Activated naive CD8-positive, alpha-beta T cell treated with anti-CD3 and anti-CD28 coated beads, Interleukin-2, amount 50 U/mL, for 24 hours (primary cell): ENCODE measurements around the gene SLC35B1.
"Not testable (repeated sequence)": the region's sequence is repeated elsewhere in the genome, so short reads cannot be mapped to it uniquely, and the experiment has no call there.

Experiments
- ATAC-seq: fragments of 150-1000 bp; cut with Tn5 transposase; one replicate; pipeline ENCODE4 v1.10.0; 2021
- DNase-seq: peaks from one replicate; pipeline ENCODE4 v3.0.0; 2021
- H3K27ac Mint-ChIP-seq: one replicate; pipeline ENCODE4 v1.8.0; 2021; ENCODE audit warnings: mild to moderate bottlenecking, mixed read lengths
- H3K27me3 Mint-ChIP-seq: one replicate; pipeline ENCODE4 v1.8.0; 2021; ENCODE audit warnings: mixed read lengths
- H3K36me3 Mint-ChIP-seq: one replicate; pipeline ENCODE4 v1.8.0; 2021; ENCODE audit warnings: low read depth, mixed read lengths
- H3K4me1 Mint-ChIP-seq: one replicate; pipeline ENCODE4 v1.8.0; 2021; ENCODE audit warnings: mixed read lengths
- H3K4me3 Mint-ChIP-seq: one replicate; pipeline ENCODE4 v1.8.0; 2021; ENCODE audit warnings: mild to moderate bottlenecking, moderate library complexity, mixed read lengths
- H3K9me3 Mint-ChIP-seq: one replicate; pipeline ENCODE4 v1.8.0; 2021; ENCODE audit warnings: mixed read lengths

Gene SLC35B1

DNA sequence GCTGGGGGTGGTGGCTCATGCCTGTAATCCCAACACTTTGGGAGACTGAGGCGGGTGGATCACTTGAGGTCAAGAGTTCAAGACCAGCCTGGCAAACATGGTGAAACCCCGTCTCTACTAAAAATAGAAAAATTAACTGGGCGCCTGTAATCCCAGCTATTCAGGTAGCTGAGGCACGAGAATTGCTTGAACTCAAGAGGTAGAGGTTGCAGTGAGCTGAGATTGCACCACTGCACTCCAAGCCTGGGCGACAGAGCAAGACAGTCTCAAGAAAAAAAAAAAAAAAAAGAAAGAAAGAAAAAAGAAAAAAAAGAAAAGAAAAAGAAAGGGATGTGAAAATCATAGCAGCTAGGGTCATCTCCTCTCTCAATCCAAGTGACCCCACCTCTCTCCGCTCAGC lies 16.8 kb upstream of the SLC35B1 start:
- DNase-seq, H3K4me3 Mint-ChIP-seq, H3K27me3 Mint-ChIP-seq, H3K9me3 Mint-ChIP-seq, ATAC-seq: not testable (repeated sequence)
- peaks cover 24% of the 10 kb centered on the region for H3K36me3 Mint-ChIP-seq
- H3K27ac Mint-ChIP-seq: peak overlapping the region; percentile 25
- H3K4me1 Mint-ChIP-seq: peaks cover 36% of the 10 kb centered on the region

DNA sequence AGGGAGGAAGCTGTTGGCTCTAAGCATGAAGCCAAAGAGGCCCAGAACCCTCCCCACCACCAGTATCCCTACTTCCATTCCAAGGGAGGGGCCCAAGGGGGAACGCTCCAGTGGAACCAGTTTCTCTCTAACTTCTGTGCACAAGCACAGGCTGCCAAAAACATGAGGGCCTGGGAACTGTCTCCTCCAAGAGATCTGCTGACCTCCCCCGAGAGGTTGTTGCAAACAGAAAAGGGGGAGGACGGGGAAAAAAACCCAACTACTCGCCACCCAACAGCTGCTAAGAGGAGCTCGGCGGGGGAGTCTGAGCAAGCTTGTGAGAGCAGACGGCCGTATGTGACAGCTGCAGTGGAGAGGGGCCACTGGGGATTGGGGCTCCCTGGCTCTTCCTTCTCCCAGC lies 15.7 kb upstream of the SLC35B1 start:
- DNase-seq (no peak), ATAC-seq (no peak)
- no peak overlapping the region for H3K4me3 Mint-ChIP-seq
- H3K4me1 Mint-ChIP-seq: peaks cover 25% of the 10 kb centered on the region
- H3K27me3 Mint-ChIP-seq: no peaks in the 10 kb centered on the region
- no peaks in the 10 kb centered on the region for H3K9me3 Mint-ChIP-seq
- peaks cover 27% of the 10 kb centered on the region for H3K36me3 Mint-ChIP-seq
- H3K27ac Mint-ChIP-seq: peak overlapping the region; percentile 27

DNA sequence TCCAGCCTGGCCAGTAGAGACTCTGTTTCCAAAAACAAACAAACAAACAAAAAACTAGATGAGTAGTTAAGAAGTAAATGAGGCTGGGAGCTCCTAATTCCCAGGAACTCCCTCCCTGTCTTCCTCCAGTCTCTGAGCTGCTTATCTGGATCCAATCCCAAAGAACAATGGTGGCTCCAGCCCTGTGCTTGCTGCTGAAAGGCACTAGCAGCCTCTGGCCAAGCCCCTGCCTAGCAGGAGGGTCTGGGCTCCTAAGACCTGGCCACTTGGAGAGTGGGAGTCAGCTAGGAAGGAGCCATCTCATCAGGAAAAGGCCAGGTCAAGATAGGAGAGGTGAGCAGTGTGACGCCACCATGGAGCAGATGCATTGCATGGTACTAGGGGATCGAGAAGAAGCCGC lies 14.3 kb upstream of the SLC35B1 start:
- Mint-ChIP-seq H3K4me3 (no peak overlapping the region), H3K27ac (no peak overlapping the region), H3K9me3 (no peaks in the 10 kb centered on the region), H3K4me1 (peaks cover 27% of the 10 kb centered on the region), H3K36me3 (peaks cover 34% of the 10 kb centered on the region), H3K27me3 (no peaks in the 10 kb centered on the region)
- ATAC-seq: no peak
- no peak for DNase-seq

DNA sequence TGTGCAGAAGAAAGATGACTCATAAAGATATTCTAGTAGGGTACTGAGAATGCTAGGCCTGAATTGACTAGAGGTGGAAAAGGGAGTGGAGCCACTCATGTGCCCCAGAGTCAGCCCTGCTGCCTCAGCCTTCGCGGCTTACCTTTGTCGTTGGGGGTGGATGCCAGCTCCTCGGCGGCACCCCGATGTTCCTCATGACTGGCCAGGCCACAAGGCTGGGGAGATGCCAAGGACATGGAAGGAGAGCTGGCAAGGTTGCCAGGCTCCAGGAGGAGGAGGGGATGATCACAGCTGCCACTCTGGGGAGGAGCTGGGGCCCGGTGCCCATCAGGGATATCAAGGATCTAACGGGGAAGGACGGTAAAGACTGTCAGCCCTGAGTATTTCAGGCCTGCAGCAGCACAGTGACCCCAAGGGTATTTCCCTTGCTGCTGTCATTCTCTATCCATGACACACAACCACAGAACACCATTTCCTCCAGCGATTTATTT lies 9.7 kb upstream of the SLC35B1 start:
- Mint-ChIP-seq H3K9me3 (no peaks in the 10 kb centered on the region), H3K36me3 (peaks cover 41% of the 10 kb centered on the region), H3K4me3 (peak overlapping the region; percentile 34), H3K4me1 (peaks cover 46% of the 10 kb centered on the region), H3K27me3 (no peaks in the 10 kb centered on the region), H3K27ac (peak overlapping the region; percentile 98)
- ATAC-seq: peak; percentile 72
- peak; percentile 36 for DNase-seq

DNA sequence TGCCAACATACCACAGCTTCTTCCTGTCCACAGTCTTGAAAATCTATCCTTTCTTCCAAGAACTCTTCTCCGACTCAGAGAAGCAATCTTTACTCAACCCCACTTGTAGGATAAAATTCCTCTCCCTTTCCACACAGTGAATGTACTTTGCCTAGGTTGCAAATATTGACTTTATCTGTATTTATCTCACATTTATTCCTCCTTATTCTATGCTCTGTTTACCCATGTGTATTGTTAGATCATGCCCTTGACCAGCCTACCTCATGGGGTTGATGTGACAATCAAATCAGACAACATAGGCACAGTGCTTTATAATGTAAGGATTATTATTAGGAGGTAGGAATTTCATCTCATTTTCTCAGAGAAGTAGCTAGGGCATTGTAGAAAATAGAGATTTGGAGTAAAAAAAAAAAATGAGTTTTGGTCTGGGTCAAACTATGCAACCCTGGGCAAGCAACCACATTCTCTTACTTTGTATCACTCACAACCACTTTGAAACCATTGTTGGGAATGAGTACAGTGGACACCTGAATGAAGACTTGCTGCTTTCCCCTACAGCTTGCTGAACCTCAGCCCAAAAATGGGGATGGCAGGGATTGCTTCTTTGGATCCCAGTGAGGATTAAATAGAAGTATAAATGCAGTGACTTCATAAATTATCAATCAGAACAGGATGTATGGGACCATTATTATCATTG lies 9.1 kb upstream of the SLC35B1 start:
- Mint-ChIP-seq H3K27me3 (no peaks in the 10 kb centered on the region), H3K4me3 (no peak overlapping the region)

DNA sequence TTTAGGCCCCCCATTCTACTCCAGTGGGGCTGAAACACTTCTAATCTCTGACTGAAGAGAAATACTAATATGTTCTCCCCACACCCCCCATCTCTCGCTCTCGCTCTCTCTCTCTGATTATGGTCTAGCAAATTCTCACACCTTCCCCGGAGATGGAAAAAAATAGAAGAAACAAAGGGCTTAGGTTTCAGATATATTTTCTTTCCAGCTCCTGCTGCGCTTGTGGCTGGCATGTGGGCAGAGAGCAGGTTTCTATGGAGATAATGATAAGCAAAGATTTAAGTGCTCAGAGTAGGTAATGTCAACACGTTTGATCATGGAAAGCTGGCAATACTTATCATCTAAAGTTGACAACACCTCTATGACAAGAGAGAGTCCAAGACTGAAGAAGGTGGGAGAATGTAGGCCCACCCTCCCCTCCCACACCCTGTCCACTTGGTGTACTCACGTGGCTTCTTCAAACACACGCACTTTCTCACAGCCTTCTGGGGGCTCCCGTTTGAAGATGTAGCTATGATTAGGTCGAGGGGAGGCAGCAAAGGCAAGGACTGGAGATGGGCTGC lies 8.0 kb upstream of the SLC35B1 start:
- Mint-ChIP-seq H3K4me3 (peak overlapping the region; percentile 68), H3K9me3 (no peaks in the 10 kb centered on the region), H3K27ac (peak overlapping the region; percentile 98), H3K36me3 (peaks cover 47% of the 10 kb centered on the region), H3K4me1 (peaks cover 46% of the 10 kb centered on the region), H3K27me3 (no peaks in the 10 kb centered on the region)
- ATAC-seq (peak; percentile 71), DNase-seq (peak; percentile 60)

More for the DNA sequence above, 9.1 kb upstream of the SLC35B1 start:
- peaks cover 46% of the 10 kb centered on the region for H3K4me1 Mint-ChIP-seq
- H3K9me3 Mint-ChIP-seq: no peaks in the 10 kb centered on the region
- ATAC-seq: no peak
- peak overlapping the region; percentile 98 for H3K27ac Mint-ChIP-seq
- DNase-seq: no peak
- H3K36me3 Mint-ChIP-seq: peaks cover 41% of the 10 kb centered on the region

DNA sequence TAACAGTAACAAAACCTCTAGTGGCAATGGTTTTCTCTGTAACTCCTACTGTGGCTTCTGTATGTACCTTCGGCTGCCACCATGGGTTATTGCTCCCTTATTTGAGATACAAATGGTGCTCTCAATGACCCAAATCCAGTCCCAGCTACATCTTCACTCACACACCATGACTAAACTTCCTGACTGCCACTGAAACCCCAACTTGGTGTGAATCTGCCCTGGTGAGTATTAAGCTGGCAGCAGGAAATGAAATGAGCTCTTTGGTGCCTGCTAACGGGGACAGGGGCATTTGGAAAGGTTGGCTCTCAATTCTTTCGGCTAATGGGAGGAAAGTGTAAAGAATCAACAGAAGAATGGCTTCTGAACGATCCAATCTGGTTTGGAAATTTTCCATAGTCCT lies 7.5 kb upstream of the SLC35B1 start:
- Mint-ChIP-seq H3K27ac (peak overlapping the region; percentile 98), H3K4me3 (peak overlapping the region; percentile 68), H3K4me1 (peaks cover 46% of the 10 kb centered on the region), H3K9me3 (no peaks in the 10 kb centered on the region), H3K36me3 (peaks cover 44% of the 10 kb centered on the region), H3K27me3 (no peaks in the 10 kb centered on the region)
- ATAC-seq (peak; percentile 63), DNase-seq (peak; percentile 40)

DNA sequence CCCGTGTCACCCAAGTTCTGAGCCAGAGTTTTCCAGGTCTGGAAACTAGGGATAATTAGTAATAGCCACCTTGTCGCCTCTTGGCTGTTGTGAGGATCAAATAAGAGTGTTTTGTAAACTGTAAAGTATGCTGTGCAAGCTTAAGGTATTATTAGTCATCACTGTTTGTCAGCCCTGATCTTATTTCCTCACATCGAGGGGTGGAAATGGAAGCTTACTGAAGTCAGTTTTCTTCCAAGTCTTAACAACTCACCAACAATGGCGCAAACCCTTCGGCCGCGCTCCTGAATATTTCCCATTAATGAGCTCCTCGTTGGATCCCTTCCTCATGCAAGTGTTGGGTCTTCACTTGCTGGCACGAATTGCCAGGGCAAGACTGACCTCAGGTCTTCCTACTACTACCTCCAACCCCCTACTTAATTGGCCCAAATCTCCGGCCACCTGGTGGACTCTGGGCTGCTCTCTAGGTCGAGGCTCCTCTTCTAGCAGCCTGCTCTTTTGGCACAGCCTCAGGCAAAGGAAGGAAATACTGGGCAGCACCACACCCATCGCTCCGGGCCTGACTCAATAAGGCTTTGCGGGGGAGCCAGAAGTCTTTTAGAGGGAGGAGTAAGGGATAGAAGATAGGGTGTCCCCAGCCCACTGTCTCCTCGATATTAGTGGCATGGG lies 885 bp upstream of the SLC35B1 start:
- peaks cover 2% of the 10 kb centered on the region for H3K27me3 Mint-ChIP-seq
- peak overlapping the region; percentile 99 for H3K27ac Mint-ChIP-seq
- peaks cover 29% of the 10 kb centered on the region for H3K36me3 Mint-ChIP-seq
- H3K4me1 Mint-ChIP-seq: peaks cover 46% of the 10 kb centered on the region
- DNase-seq (no peak), ATAC-seq (peak; percentile 0)
- no peaks in the 10 kb centered on the region for H3K9me3 Mint-ChIP-seq
- peak overlapping the region; percentile 91 for H3K4me3 Mint-ChIP-seq

DNA sequence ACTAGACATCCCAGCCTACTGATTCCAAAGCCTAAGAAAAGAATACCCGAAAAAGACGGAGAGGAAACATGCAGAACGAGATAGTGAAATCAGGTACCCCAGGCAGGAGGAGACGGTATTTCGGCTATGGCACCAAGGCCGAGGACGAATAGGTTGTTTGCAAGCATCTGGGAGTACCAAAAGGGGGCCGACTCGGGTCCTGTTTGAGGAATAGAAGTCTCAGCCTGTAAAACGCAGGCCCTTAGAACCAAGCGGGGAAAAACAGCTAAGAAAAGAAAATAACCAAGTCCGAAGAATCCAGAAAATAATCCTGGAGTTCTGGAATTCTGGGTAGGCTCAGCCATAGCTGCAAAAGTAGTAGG lies 537 bp downstream of the SLC35B1 start:
- Mint-ChIP-seq H3K9me3 (no peaks in the 10 kb centered on the region), H3K27me3 (peaks cover 2% of the 10 kb centered on the region), H3K36me3 (peaks cover 35% of the 10 kb centered on the region), H3K27ac (peak overlapping the region; percentile 99), H3K4me3 (peak overlapping the region; percentile 91), H3K4me1 (peaks cover 46% of the 10 kb centered on the region)
- ATAC-seq (no peak), DNase-seq (no peak)

DNA sequence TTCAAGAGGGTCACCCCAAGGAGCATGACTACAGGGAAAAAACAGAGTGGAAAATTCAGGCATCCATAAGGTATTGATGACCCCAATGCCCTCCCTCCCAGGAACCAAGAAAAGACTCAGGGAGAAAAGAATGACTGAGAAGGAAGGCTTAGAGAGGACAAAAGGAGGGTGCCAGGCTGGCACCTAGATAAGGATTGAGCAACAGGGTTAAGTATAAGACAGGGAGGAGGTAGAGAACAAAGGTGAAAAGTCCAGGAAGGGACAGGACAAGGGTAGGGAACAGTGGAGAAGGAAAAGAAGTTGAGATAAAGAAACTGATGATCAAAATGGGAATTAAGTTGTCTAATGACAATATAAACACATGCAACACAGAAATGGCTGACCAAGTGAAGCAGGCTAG lies 2.5 kb downstream of the SLC35B1 start:
- H3K36me3 Mint-ChIP-seq: peaks cover 39% of the 10 kb centered on the region
- no peak for ATAC-seq
- DNase-seq: no peak
- peaks cover 2% of the 10 kb centered on the region for H3K27me3 Mint-ChIP-seq
- peaks cover 46% of the 10 kb centered on the region for H3K4me1 Mint-ChIP-seq
- peak overlapping the region; percentile 91 for H3K4me3 Mint-ChIP-seq
- H3K9me3 Mint-ChIP-seq: no peaks in the 10 kb centered on the region
- peak overlapping the region; percentile 72 for H3K27ac Mint-ChIP-seq

DNA sequence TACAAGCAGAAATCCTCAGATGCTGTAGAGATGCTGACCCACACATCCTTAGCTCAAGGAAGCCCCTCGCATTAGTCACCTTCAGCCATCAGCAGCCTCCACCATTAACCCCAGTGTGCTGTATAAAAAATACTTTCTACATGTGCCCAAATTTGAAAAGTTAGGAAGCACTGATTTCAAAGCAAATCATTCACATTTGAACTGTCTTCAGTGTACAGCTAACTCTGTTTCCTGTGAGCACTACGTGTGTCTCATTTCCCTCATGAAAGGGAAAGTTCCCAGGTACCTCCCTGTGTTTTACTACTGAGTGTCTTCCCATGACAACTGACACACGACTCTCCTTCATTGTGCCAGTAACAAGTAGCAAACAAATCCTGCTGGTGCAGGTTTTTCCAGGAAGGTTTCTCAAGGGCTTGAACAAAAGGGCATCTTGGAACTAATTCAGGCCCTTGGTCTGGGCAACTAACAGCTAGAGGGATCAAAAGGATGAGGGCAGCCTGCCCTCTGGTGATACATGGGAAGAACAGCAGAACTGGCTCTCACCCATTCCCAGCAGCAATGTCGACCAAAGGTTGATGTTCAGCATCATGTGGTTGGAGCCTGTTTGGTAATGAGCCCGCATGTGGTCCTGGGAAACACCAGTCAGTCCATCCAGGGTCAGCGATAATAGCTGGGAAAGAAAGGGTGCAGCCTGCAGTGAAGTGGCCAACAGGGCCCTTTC lies 4.0 kb downstream of the SLC35B1 start:
- Mint-ChIP-seq H3K4me3 (no peak overlapping the region), H3K9me3 (no peaks in the 10 kb centered on the region), H3K27ac (peak overlapping the region; percentile 47), H3K27me3 (peaks cover 2% of the 10 kb centered on the region), H3K36me3 (peaks cover 43% of the 10 kb centered on the region), H3K4me1 (peaks cover 36% of the 10 kb centered on the region)
- ATAC-seq (no peak), DNase-seq (no peak)

DNA sequence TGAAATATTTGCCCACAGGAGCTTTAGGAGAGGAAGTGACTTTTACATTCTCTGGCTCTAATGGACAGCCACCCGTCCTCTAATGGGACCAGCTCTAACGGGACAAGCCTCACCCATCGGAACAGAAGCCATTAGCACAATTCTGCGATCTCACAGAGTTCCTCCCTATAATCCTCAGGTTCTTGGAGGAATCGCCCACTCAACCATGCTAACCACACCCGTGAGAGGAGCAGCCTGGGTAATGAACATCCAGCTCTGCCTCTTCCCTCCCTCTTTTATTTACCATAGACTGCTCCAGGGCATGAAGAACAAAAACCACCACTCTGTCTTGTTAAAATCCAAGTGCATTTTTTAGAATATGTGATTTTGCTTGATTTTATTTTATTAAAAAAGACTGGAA lies 6.8 kb downstream of the SLC35B1 start:
- H3K27me3 Mint-ChIP-seq: no peaks in the 10 kb centered on the region
- no peak for DNase-seq
- H3K9me3 Mint-ChIP-seq: no peaks in the 10 kb centered on the region
- peaks cover 38% of the 10 kb centered on the region for H3K36me3 Mint-ChIP-seq
- peaks cover 23% of the 10 kb centered on the region for H3K4me1 Mint-ChIP-seq
- no peak overlapping the region for H3K27ac Mint-ChIP-seq
- no peak for ATAC-seq
- H3K4me3 Mint-ChIP-seq: no peak overlapping the region

DNA sequence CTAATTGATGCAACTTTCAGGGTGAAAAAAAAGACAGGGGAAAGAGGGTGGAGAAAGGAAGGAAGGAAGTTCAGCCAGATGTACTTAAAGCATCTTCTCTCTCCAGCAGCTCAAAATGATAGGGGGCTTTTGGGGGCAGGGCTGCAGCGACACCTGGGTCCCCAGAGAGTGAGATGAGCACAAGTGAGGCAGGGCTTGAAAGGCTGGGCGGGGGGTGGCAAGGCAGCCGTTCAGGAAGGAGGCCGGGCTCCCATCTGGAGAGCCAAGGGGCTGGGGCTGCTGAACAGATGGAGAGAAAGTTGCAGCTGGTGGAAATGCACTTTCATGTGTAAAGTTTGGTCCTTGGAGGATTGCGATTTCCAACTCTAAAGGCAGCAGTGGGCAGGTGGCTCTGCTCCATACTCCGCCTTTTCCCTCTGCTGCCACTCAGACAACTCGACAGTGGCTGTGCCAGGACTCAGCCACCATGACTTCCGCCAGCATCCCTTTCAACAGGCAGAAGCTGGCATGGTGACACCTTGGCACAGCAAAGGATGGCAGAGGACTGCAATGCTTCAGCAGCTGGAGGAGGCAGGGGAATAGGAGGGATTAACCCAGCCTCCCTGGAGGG lies 7.7 kb downstream of the SLC35B1 start:
- peaks cover 30% of the 10 kb centered on the region for H3K36me3 Mint-ChIP-seq

DNA sequence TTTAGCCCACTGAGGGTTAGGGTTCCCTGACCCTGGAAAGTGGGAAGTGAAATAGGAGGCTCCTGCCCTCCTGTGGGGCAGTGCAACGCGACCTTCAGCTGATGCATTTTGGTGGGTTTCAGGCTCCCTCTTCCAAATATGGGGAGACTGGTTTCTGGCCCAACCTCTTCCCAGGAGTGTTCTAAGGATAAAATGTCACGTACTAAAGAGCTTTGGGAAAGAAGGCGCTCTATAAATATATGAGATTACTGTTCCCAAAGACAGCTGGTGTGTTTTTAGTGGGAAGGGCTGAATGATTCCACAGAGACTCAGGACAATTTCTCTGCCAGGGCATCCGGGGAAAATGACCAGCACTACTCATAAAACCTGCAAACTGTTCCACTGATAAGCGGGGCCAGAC lies 9.8 kb downstream of the SLC35B1 start:
- no peaks in the 10 kb centered on the region for H3K27me3 Mint-ChIP-seq
- H3K9me3 Mint-ChIP-seq: no peaks in the 10 kb centered on the region

More for the DNA sequence above, 7.7 kb downstream of the SLC35B1 start:
- Mint-ChIP-seq H3K9me3 (no peaks in the 10 kb centered on the region), H3K27me3 (no peaks in the 10 kb centered on the region), H3K4me3 (no peak overlapping the region), H3K4me1 (peaks cover 23% of the 10 kb centered on the region), H3K27ac (peak overlapping the region; percentile 39)
- DNase-seq (no peak), ATAC-seq (no peak)

More for the DNA sequence above, 9.8 kb downstream of the SLC35B1 start:
- peaks cover 25% of the 10 kb centered on the region for H3K4me1 Mint-ChIP-seq
- ATAC-seq (no peak), DNase-seq (no peak)
- H3K36me3 Mint-ChIP-seq: peaks cover 15% of the 10 kb centered on the region
- H3K4me3 Mint-ChIP-seq: no peak overlapping the region
- no peak overlapping the region for H3K27ac Mint-ChIP-seq
